Upper lobe of right lung (tissue), 1 donor: Measurements from ENCODE around the gene DLG3. TPM values are rescaled to one million over a fixed set of nuclear protein-coding genes. Genes with fewer than 3 reads are reported as not detected.

ENCODE experiments used
- ATAC-seq: fragments of 200-7000 bp; cut with Tn5 transposase; one replicate; pipeline ENCODE4 v1.9.1; 2020; ENCODE audit warnings: mild to moderate bottlenecking, moderate library complexity
- DNase-seq: peaks from one replicate; pipeline ENCODE4 v3.0.0-alpha.2; 2020
- H3K27ac ChIP-seq: fragments of 200-600 bp; one replicate; pipeline ENCODE4 v1.8.0; 2022
- H3K27me3 ChIP-seq: fragments of 200-600 bp; one replicate; pipeline ENCODE4 v1.8.0; 2022; ENCODE audit warnings: mild to moderate bottlenecking
- H3K36me3 ChIP-seq: fragments of 200-600 bp; one replicate; pipeline ENCODE4 v1.8.0; 2022
- H3K4me1 ChIP-seq: fragments of 200-600 bp; one replicate; pipeline ENCODE4 v1.8.0; 2022
- H3K4me3 ChIP-seq: fragments of 200-600 bp; one replicate; pipeline ENCODE4 v1.8.0; 2022; ENCODE audit warnings: mild to moderate bottlenecking
- H3K9me3 ChIP-seq: fragments of 200-600 bp; one replicate; pipeline ENCODE4 v1.8.0; 2022
- CTCF ChIP-seq: fragments of 200-600 bp; IDR thresholded peaks from one replicate; pipeline ENCODE4 v1.8.0; 2022; ENCODE audit warnings: antibody characterized with exemption
- intact Hi-C: fragments of 100-400 bp; cut with DNase I; formaldehyde crosslinking; loops from one replicate; pipeline ENCODE4 v1.11.0; 2022
- total RNA-seq: library from RNA; stranded (reverse); fragmentation: NEBNext Ultra II Directional; extraction: Animal tissue kit (Norgen Biotek cat#: 25700); gene quantifications from one replicate; pipeline ENCODE4 v1.2.1, GENCODE V29; 2021
- donor health status: DM: no; HTN: yes; CAD: no; lungs with severe emphysema.

Gene DLG3
- total RNA-seq, 1 donor from 2014 or later: 24.4 TPM

- Histone ChIP-seq H3K4me1 (peaks cover 24% of the 10 kb centered on the region), H3K27me3 (no peaks in the 10 kb centered on the region), H3K36me3 (no peaks in the 10 kb centered on the region), H3K9me3 (no peaks in the 10 kb centered on the region), H3K4me3 (no peak overlapping the region), H3K27ac (no peak overlapping the region)
- DNase-seq (no peak), ATAC-seq (peak; percentile 12)
- TF ChIP-seq CTCF: no peak
- intact Hi-C loops: no loop called here
Measured at GRCh38 chrX:70479922-70480659, 35.5 kb downstream of the DLG3 start.

DNA sequence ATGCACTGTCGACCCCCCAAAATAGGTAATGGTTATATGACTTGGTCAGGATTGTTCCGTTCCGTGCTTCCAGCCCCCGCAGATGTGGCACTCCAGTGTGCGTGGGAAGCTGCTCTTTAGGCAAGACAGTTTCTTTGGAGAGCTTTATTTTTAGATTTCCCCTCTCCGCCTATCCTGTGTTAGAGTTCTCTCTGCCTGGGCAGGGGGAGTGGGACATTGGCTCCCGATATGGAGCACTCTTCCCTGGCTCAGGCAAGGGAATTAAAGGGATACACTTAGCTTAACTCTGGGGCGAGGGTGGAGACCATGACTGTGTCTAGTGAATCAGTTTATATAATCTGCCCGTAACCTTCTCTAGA lies 36.0 kb downstream of the DLG3 start:
- intact Hi-C loops: no loop called here
- Histone ChIP-seq H3K27me3 (no peaks in the 10 kb centered on the region), H3K9me3 (no peaks in the 10 kb centered on the region), H3K27ac (peak overlapping the region; percentile 17), H3K4me1 (peaks cover 24% of the 10 kb centered on the region), H3K36me3 (no peaks in the 10 kb centered on the region), H3K4me3 (no peak overlapping the region)
- no peak for DNase-seq
- ATAC-seq: no peak
- TF ChIP-seq CTCF: no peak

- Histone ChIP-seq H3K27ac (peak overlapping the region; percentile 17), H3K9me3 (no peaks in the 10 kb centered on the region), H3K4me1 (peaks cover 23% of the 10 kb centered on the region), H3K36me3 (no peaks in the 10 kb centered on the region), H3K27me3 (no peaks in the 10 kb centered on the region), H3K4me3 (no peak overlapping the region)
- intact Hi-C loops: no loop called here
- ATAC-seq (peak; percentile 71), DNase-seq (no peak)
- TF ChIP-seq CTCF: no peak
Measured at GRCh38 chrX:70481471-70482270, 37.0 kb downstream of the DLG3 start.

- H3K9me3 ChIP-seq: no peaks in the 10 kb centered on the region
- H3K4me3 ChIP-seq: no peak overlapping the region
- H3K4me1 ChIP-seq: peaks cover 20% of the 10 kb centered on the region
- intact Hi-C loops: no loop called here
- ATAC-seq (no peak), DNase-seq (no peak)
- H3K27ac ChIP-seq: no peak overlapping the region
- no peaks in the 10 kb centered on the region for H3K36me3 ChIP-seq
- TF ChIP-seq CTCF: no peak
- no peaks in the 10 kb centered on the region for H3K27me3 ChIP-seq
Measured at GRCh38 chrX:70482300-70482699, 37.7 kb downstream of the DLG3 start.

DNA sequence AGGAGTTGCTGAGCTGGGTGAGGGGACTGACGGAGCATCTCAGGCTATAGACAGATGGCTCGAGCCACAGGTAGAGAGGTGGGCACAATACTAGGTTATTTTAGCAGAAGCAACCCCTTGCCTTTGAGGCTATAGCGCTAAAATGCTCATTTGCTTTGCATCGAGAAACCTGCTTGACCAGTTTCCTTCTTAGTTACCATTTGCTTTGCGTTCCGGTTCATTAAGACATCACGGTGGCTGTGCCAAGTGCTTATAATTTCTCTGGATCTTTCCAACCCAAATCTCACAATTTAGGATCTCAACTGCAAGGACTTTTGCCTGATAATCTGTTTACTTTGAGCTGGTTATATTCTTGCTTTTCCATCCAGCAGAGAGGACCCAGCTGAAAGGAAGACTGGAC lies 40.8 kb downstream of the DLG3 start:
- H3K27me3 ChIP-seq: no peaks in the 10 kb centered on the region
- H3K4me3 ChIP-seq: no peak overlapping the region
- H3K9me3 ChIP-seq: no peaks in the 10 kb centered on the region
- no peak for ATAC-seq
- peaks cover 7% of the 10 kb centered on the region for H3K4me1 ChIP-seq
- H3K27ac ChIP-seq: no peak overlapping the region
- no peak for TF ChIP-seq CTCF
- intact Hi-C loops: no loop called here
- no peak for DNase-seq
- no peaks in the 10 kb centered on the region for H3K36me3 ChIP-seq
